NCI-H2196 (cell line): ENCODE results near the gene FHAD1.
"Not testable (repeated sequence)": the region's sequence is repeated elsewhere in the genome, so short reads cannot be mapped to it uniquely, and the experiment has no call there.

Experiments used
- DNase-seq: peaks from one replicate; lab custom pipeline; 2025; ENCODE audit not compliant: unreplicated experiment; lab: John Stamatoyannopoulos, UW

Gene FHAD1

GRCh38 chr1:15412175-15412800 lies 165.3 kb downstream of the FHAD1 start:
- DNase-seq: no peak

- no peak for DNase-seq
These were observed 165.8 kb downstream of the FHAD1 start for GRCh38 chr1:15412843-15413242.

GRCh38 chr1:15413563-15414444 lies 166.8 kb downstream of the FHAD1 start:
- no peak for DNase-seq

- DNase-seq: no peak
These were observed 167.5 kb downstream of the FHAD1 start for GRCh38 chr1:15414445-15414983.

GRCh38 chr1:15417059-15417934 lies 170.3 kb downstream of the FHAD1 start:
- DNase-seq: no peak

GRCh38 chr1:15418806-15419515 lies 171.9 kb downstream of the FHAD1 start:
- DNase-seq: peak; percentile 29

- no peak for DNase-seq
These were observed 173.9 kb downstream of the FHAD1 start for GRCh38 chr1:15420853-15421465.

- no peak for DNase-seq
These were observed 175.8 kb downstream of the FHAD1 start for GRCh38 chr1:15422871-15423270.

- DNase-seq: no peak
These were observed 176.5 kb downstream of the FHAD1 start for GRCh38 chr1:15423355-15424077.

GRCh38 chr1:15424146-15424667 lies 177.2 kb downstream of the FHAD1 start:
- DNase-seq: peak; percentile 91

GRCh38 chr1:15424981-15425380 lies 178.0 kb downstream of the FHAD1 start:
- no peak for DNase-seq

- no peak for DNase-seq
These were observed 178.5 kb downstream of the FHAD1 start for GRCh38 chr1:15425521-15425920.

- no peak for DNase-seq
These were observed 178.9 kb downstream of the FHAD1 start for GRCh38 chr1:15425958-15426357.

GRCh38 chr1:15426492-15427279 lies 179.7 kb downstream of the FHAD1 start:
- no peak for DNase-seq

- DNase-seq: no peak
These were observed 180.2 kb downstream of the FHAD1 start for GRCh38 chr1:15427280-15427666.

GRCh38 chr1:15428252-15428651 lies 181.2 kb downstream of the FHAD1 start:
- DNase-seq: not testable (repeated sequence)

- DNase-seq: no peak
These were observed 181.9 kb downstream of the FHAD1 start for GRCh38 chr1:15428815-15429435.

- no peak for DNase-seq
These were observed 182.7 kb downstream of the FHAD1 start for GRCh38 chr1:15429701-15430149.
